WTC11 (cell line): ENCODE results near the gene TYRP1. TPM values are rescaled to one million over a fixed set of nuclear protein-coding genes. Genes with fewer than 3 reads are reported as not detected.

Experiments
- ATAC-seq: fragments of 200-7000 bp; cut with Tn5 transposase; 2 replicates; pipeline ENCODE4 v1.10.0; 2021; ENCODE audit warnings: mild to moderate bottlenecking, moderate library complexity
- CTCF ChIA-PET: fragments of 300-600 bp; sonication (Branson Sonifier 250); formaldehyde crosslinking; loops from one replicate; lab custom pipeline; 2021; ENCODE audit warnings: antibody characterized with exemption; lab: Charles Lee
- POLR2A ChIA-PET: fragments of 350-600 bp; sonication (Branson Sonifier 250); formaldehyde crosslinking; loops from one replicate; lab custom pipeline; 2021; ENCODE audit warnings: antibody characterized with exemption; lab: Charles Lee
- DNase-seq: peaks from one replicate; pipeline ENCODE4 v3.0.0; 2021; ENCODE audit warnings: low spot score
- H3K27ac Mint-ChIP-seq: 2 replicates; pipeline ENCODE4 v1.8.0; 2021; ENCODE audit warnings: mixed read lengths
- H3K27me3 Mint-ChIP-seq: 2 replicates; pipeline ENCODE4 v1.8.0; 2021; ENCODE audit warnings: low read depth, mild to moderate bottlenecking, moderate library complexity, mixed read lengths
- H3K36me3 Mint-ChIP-seq: 2 replicates; pipeline ENCODE4 v1.8.0; 2021; ENCODE audit warnings: mixed read lengths
- H3K4me1 Mint-ChIP-seq: 2 replicates; pipeline ENCODE4 v1.8.0; 2022; ENCODE audit warnings: mixed read lengths
- H3K4me3 Mint-ChIP-seq: 2 replicates; pipeline ENCODE4 v1.8.0; 2021; ENCODE audit warnings: mild to moderate bottlenecking, moderate library complexity, mixed read lengths
- H3K9me3 Mint-ChIP-seq: 2 replicates; pipeline ENCODE4 v1.8.0; 2021; ENCODE audit warnings: mixed read lengths
- EMX1 ChIP-seq: fragments of 250-450 bp; sonication (Bioruptor Pico); IDR thresholded peaks from 2 replicates; pipeline ENCODE4 v1.8.0; 2021; ENCODE audit warnings: mild to moderate bottlenecking
- HMGA2 ChIP-seq: fragments of 250-450 bp; sonication (Bioruptor Pico); IDR thresholded peaks from 2 replicates; pipeline ENCODE4 v1.4.0; 2021; ENCODE audit warnings: mild to moderate bottlenecking, moderate library complexity
- JUN ChIP-seq: sonication (generic); formaldehyde crosslinking; IDR thresholded peaks from 2 replicates; pipeline ENCODE4 v1.8.0; 2023; ENCODE audit warnings: mild to moderate bottlenecking, missing genetic modification reagents
- NFATC4 ChIP-seq: fragments of 250-450 bp; sonication (Bioruptor Pico); IDR thresholded peaks from 2 replicates; pipeline ENCODE4 v1.9.0; 2021; ENCODE audit warnings: mild to moderate bottlenecking
- NR1H2 ChIP-seq: sonication (generic); formaldehyde crosslinking; IDR thresholded peaks from 2 replicates; pipeline ENCODE4 v1.9.0; 2021; ENCODE audit warnings: mild to moderate bottlenecking, moderate library complexity, missing genetic modification reagents
- SMAD3 ChIP-seq: sonication (generic); formaldehyde crosslinking; IDR thresholded peaks from 2 replicates; pipeline ENCODE4 v1.8.0; 2022; ENCODE audit warnings: missing genetic modification reagents, mild to moderate bottlenecking, borderline replicate concordance
- SMAD4 ChIP-seq: sonication (generic); formaldehyde crosslinking; IDR thresholded peaks from 2 replicates; pipeline ENCODE4 v1.8.0; 2022; ENCODE audit warnings: mild to moderate bottlenecking, missing genetic modification reagents
- ZNF138 ChIP-seq: sonication (generic); formaldehyde crosslinking; conservative IDR thresholded peaks from 2 replicates; pipeline ENCODE4 v1.8.1; 2022; ENCODE audit warnings: mild to moderate bottlenecking, moderate library complexity, missing genetic modification reagents
- ZNF263 ChIP-seq: sonication (generic); formaldehyde crosslinking; IDR thresholded peaks from 2 replicates; pipeline ENCODE4 v1.8.1; 2022; ENCODE audit warnings: low read depth, mild to moderate bottlenecking, moderate library complexity, missing genetic modification reagents
- ZNF416 ChIP-seq: fragments of 250-450 bp; sonication (Bioruptor Pico); IDR thresholded peaks from 2 replicates; pipeline ENCODE4 v1.9.0; 2021; ENCODE audit warnings: mild to moderate bottlenecking, inconsistent platforms
- total RNA-seq: library from RNA; stranded (reverse); gene quantifications from 3 replicates; pipeline ENCODE4 v1.2.3, GENCODE V29; 2021
- TF ChIP-seq, protein P1 (sequence below): sonication (generic); formaldehyde crosslinking; IDR thresholded peaks from 2 replicates; pipeline ENCODE4 v1.8.1; 2022; ENCODE audit warnings: mild to moderate bottlenecking, moderate library complexity, missing genetic modification reagents
- TF ChIP-seq, protein P2 (sequence below): sonication (generic); formaldehyde crosslinking; IDR thresholded peaks from 2 replicates; pipeline ENCODE4 v1.8.1; 2022; ENCODE audit warnings: missing genetic modification reagents, borderline replicate concordance
- TF ChIP-seq, protein P3 (sequence below): fragments of 250-450 bp; sonication (Bioruptor Pico); IDR thresholded peaks from 2 replicates; pipeline ENCODE4 v1.9.0; 2021; ENCODE audit warnings: moderate library complexity, mild to moderate bottlenecking, inconsistent platforms, borderline replicate concordance
- TF ChIP-seq, protein P4 (sequence below): sonication (generic); formaldehyde crosslinking; IDR thresholded peaks from 2 replicates; pipeline ENCODE4 v1.8.1; 2022; ENCODE audit warnings: low read depth, mild to moderate bottlenecking, moderate library complexity, missing genetic modification reagents, borderline replicate concordance
- TF ChIP-seq, protein P5 (sequence below): sonication (generic); formaldehyde crosslinking; IDR thresholded peaks from 2 replicates; pipeline ENCODE4 v1.8.1; 2023; ENCODE audit warnings: mild to moderate bottlenecking, missing genetic modification reagents
- TF ChIP-seq, protein P6 (sequence below): fragments of 250-450 bp; sonication (Bioruptor Pico); IDR thresholded peaks from 2 replicates; pipeline ENCODE4 v1.9.0; 2021; ENCODE audit warnings: mild to moderate bottlenecking, borderline replicate concordance

TYRP1 gene
- total RNA-seq, 1 experiment from 2014 or later, result 0.31 TPM

DNA sequence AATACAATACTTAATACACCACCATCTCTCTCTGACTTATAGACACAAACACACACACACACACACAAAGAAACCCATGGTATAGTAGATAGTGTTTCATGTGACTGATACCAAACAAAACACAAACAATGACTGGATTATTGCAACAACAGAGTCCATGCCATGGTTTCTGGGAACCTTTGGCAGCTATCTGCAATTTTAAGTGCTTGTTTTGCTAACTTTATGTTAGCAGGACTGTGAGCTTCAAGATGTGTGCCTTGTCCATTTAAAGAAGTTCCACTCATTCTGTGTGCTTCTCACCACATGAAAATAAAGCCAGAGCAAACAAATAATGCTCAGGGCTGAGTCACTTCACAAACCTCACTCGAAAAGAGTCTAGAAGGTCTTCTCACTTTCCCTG, 66.6 kb downstream of the TYRP1 start:
- POLR2A ChIA-PET, result no interaction called here
- H3K36me3 Mint-ChIP-seq, result no peaks in the 10 kb centered on the region
- CTCF ChIA-PET, result no interaction called here
- TF ChIP-seq, protein P1, sequence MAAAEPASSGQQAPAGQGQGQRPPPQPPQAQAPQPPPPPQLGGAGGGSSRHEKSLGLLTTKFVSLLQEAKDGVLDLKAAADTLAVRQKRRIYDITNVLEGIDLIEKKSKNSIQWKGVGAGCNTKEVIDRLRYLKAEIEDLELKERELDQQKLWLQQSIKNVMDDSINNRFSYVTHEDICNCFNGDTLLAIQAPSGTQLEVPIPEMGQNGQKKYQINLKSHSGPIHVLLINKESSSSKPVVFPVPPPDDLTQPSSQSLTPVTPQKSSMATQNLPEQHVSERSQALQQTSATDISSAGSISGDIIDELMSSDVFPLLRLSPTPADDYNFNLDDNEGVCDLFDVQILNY (CRISPR knock-in tag), result no peak
- no peak for TF ChIP-seq HMGA2 (CRISPR knock-in tag)
- no peak for TF ChIP-seq NFATC4 (CRISPR knock-in tag)
- no peak for TF ChIP-seq ZNF138 (CRISPR knock-in tag)
- TF ChIP-seq, protein P2, sequence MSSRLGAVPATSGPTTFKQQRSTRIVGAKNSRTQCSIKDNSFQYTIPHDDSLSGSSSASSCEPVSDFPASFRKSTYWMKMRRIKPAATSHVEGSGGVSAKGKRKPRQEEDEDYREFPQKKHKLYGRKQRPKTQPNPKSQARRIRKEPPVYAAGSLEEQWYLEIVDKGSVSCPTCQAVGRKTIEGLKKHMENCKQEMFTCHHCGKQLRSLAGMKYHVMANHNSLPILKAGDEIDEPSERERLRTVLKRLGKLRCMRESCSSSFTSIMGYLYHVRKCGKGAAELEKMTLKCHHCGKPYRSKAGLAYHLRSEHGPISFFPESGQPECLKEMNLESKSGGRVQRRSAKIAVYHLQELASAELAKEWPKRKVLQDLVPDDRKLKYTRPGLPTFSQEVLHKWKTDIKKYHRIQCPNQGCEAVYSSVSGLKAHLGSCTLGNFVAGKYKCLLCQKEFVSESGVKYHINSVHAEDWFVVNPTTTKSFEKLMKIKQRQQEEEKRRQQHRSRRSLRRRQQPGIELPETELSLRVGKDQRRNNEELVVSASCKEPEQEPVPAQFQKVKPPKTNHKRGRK (CRISPR knock-in tag), result no peak
- TF ChIP-seq, protein P3, sequence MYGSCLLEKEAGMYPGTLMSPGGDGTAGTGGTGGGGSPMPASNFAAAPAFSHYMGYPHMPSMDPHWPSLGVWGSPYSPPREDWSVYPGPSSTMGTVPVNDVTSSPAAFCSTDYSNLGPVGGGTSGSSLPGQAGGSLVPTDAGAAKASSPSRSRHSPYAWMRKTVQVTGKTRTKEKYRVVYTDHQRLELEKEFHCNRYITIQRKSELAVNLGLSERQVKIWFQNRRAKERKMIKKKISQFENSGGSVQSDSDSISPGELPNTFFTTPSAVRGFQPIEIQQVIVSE, result no peak
- no peak for TF ChIP-seq SMAD3 (CRISPR knock-in tag)
- no peak for TF ChIP-seq NR1H2 (CRISPR knock-in tag)
- TF ChIP-seq, protein P4, sequence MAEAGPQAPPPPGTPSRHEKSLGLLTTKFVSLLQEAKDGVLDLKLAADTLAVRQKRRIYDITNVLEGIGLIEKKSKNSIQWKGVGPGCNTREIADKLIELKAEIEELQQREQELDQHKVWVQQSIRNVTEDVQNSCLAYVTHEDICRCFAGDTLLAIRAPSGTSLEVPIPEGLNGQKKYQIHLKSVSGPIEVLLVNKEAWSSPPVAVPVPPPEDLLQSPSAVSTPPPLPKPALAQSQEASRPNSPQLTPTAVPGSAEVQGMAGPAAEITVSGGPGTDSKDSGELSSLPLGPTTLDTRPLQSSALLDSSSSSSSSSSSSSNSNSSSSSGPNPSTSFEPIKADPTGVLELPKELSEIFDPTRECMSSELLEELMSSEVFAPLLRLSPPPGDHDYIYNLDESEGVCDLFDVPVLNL (CRISPR knock-in tag), result no peak
- no peak for TF ChIP-seq JUN (CRISPR knock-in tag)
- TF ChIP-seq, protein P5, sequence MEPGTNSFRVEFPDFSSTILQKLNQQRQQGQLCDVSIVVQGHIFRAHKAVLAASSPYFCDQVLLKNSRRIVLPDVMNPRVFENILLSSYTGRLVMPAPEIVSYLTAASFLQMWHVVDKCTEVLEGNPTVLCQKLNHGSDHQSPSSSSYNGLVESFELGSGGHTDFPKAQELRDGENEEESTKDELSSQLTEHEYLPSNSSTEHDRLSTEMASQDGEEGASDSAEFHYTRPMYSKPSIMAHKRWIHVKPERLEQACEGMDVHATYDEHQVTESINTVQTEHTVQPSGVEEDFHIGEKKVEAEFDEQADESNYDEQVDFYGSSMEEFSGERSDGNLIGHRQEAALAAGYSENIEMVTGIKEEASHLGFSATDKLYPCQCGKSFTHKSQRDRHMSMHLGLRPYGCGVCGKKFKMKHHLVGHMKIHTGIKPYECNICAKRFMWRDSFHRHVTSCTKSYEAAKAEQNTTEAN (CRISPR knock-in tag), result no peak
- no peak for TF ChIP-seq SMAD4 (CRISPR knock-in tag)
- no peak for TF ChIP-seq ZNF416 (CRISPR knock-in tag)
- TF ChIP-seq ZNF263 (CRISPR knock-in tag), result no peak
- TF ChIP-seq EMX1 (CRISPR knock-in tag), result no peak
- TF ChIP-seq, protein P6, sequence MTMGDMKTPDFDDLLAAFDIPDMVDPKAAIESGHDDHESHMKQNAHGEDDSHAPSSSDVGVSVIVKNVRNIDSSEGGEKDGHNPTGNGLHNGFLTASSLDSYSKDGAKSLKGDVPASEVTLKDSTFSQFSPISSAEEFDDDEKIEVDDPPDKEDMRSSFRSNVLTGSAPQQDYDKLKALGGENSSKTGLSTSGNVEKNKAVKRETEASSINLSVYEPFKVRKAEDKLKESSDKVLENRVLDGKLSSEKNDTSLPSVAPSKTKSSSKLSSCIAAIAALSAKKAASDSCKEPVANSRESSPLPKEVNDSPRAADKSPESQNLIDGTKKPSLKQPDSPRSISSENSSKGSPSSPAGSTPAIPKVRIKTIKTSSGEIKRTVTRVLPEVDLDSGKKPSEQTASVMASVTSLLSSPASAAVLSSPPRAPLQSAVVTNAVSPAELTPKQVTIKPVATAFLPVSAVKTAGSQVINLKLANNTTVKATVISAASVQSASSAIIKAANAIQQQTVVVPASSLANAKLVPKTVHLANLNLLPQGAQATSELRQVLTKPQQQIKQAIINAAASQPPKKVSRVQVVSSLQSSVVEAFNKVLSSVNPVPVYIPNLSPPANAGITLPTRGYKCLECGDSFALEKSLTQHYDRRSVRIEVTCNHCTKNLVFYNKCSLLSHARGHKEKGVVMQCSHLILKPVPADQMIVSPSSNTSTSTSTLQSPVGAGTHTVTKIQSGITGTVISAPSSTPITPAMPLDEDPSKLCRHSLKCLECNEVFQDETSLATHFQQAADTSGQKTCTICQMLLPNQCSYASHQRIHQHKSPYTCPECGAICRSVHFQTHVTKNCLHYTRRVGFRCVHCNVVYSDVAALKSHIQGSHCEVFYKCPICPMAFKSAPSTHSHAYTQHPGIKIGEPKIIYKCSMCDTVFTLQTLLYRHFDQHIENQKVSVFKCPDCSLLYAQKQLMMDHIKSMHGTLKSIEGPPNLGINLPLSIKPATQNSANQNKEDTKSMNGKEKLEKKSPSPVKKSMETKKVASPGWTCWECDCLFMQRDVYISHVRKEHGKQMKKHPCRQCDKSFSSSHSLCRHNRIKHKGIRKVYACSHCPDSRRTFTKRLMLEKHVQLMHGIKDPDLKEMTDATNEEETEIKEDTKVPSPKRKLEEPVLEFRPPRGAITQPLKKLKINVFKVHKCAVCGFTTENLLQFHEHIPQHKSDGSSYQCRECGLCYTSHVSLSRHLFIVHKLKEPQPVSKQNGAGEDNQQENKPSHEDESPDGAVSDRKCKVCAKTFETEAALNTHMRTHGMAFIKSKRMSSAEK (CRISPR knock-in tag), result no peak
- TF ChIP-seq, all 79 proteins: peak for 0
- Mint-ChIP-seq H3K4me1 (peaks cover 2% of the 10 kb centered on the region), H3K9me3 (no peaks in the 10 kb centered on the region), H3K27me3 (no peaks in the 10 kb centered on the region), H3K27ac (no peak overlapping the region), H3K4me3 (no peak overlapping the region)
- DNase-seq, result no peak
- no peak for ATAC-seq

Other genes starting within 250 kb of the TYRP1 start
- 1.2 to 1.7 TPM (median 1.3 TPM) in 3 replicates for gene LURAP1L, start 81.6 kb downstream of the TYRP1 start, total RNA-seq